SK-N-SH (cell line): ENCODE measurements around the gene IDH3A.

Experiments used
- EP300 ChIP-seq, 2 experiments: IDR thresholded peaks; 2 replicates each; pipeline versions ENCODE4 v1.4.0 to v1.6.1; 2012; ENCODE audit warnings: borderline replicate concordance in 1 of 2, low read depth in 1 of 2, low read length in 1 of 2
- RAD21 ChIP-seq: IDR thresholded peaks from 2 replicates; pipeline ENCODE4 v1.6.1; 2012; ENCODE audit warnings: mild to moderate bottlenecking, low read length

GRCh38 chr15:78162038-78162437 is 12.9 kb downstream of the IDH3A start:
- no peak for TF ChIP-seq EP300 (IDR thresholded peaks at IDR 0.05; ENCODE audit: borderline replicate concordance in 1 of 2, low read depth in 1 of 2, low read length in 1 of 2)
- no peak for TF ChIP-seq RAD21
